Tibial artery (tissue), 4 donors: Measurements from ENCODE around the gene ACY1.

Experiments
- DNase-seq, 2 donors: peaks; one replicate each; pipeline ENCODE4 v3.0.0-alpha.2; 2019
- H3K27ac ChIP-seq, 2 donors: fragments of 200-600 bp; sonication (generic) in 1 of 2; 1 replicate in 1 of 2; 2 replicates in 1 of 2; pipeline ENCODE4 v1.5.1; 2018 to 2019; ENCODE audit warnings: mild to moderate bottlenecking in 1 of 2
- H3K27me3 ChIP-seq, 2 donors: fragments of 200-600 bp; sonication (generic) in 1 of 2; one replicate each; pipeline versions ENCODE4 v1.5.1 to v1.6.0; 2016 to 2019
- H3K36me3 ChIP-seq, 3 donors: fragments of 200-600 bp; sonication (generic) in 2 of 3; one replicate each; pipeline ENCODE4 v1.5.1; 2016 to 2019; ENCODE audit warnings: mild to moderate bottlenecking in 2 of 3
- H3K4me1 ChIP-seq, 4 donors: fragments of 200-600 bp; sonication (generic) in 2 of 4; 1 replicate in 3 of 4; 2 replicates in 1 of 4; pipeline ENCODE4 v1.5.1; 2016 to 2019
- H3K4me3 ChIP-seq, 2 donors: fragments of 200-600 bp; sonication (generic) in 1 of 2; 1 replicate in 1 of 2; 2 replicates in 1 of 2; pipeline ENCODE4 v1.5.1; 2018 to 2019; ENCODE audit warnings: mild to moderate bottlenecking in 2 of 2
- H3K9me3 ChIP-seq, 3 donors: fragments of 200-600 bp; sonication (generic) in 1 of 3; one replicate each; pipeline ENCODE4 v1.5.1; 2016 to 2019
- CTCF ChIP-seq, 2 experiments: fragments of 200-600 bp in 1 of 2; fragments of 450-650 bp in 1 of 2; IDR thresholded peaks; one replicate each; pipeline ENCODE4 v1.5.1; 2017 to 2019; ENCODE audit warnings: antibody characterized with exemption in 2 of 2, mild to moderate bottlenecking in 1 of 2, moderate library complexity in 1 of 2
- intact Hi-C: fragments of 100-400 bp; cut with DNase I; formaldehyde crosslinking; loops from one replicate; pipeline ENCODE4 v1.15.0; 2023; ENCODE audit warnings: low total_unique reads

ACY1 gene

DNA sequence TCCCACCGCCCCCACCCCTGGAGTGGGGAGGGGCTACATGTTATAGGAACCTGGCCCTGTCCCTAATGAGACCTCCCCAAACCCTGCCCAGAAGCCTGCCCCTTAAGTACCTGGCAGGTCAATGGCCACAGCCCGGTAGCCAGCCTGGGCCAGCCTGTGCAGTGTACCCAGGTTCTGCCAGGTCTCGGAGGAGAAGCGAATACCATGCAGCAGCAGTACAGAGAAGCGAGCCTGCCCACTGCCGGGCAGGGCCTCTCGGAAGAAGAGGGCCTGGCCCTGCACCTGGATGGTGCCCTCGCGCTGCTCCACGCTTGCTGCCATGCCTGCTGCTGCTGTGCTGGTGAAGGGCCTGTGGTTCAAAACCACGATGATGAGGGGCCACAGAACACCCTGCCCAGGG lies 12.0 kb upstream of the ACY1 start:
- peaks cover 0 to 46% (median 36%) of the 10 kb centered on the region in 4 donors for H3K4me1 ChIP-seq
- H3K27me3 ChIP-seq: no peaks in the 10 kb centered on the region
- H3K27ac ChIP-seq: no peak overlapping the region
- H3K9me3 ChIP-seq: no peaks in the 10 kb centered on the region
- DNase-seq: no peak
- TF ChIP-seq CTCF (IDR thresholded peaks at IDR 0.05): no peak
- intact Hi-C loops: loop anchor here (10.0 kb wide), 1 partner anchor 1627 kb away; the partner anchor contains the start of genes RASSF1 and ZMYND10
- no peak overlapping the region for H3K4me3 ChIP-seq
- H3K36me3 ChIP-seq: no peaks in the 10 kb centered on the region

DNA sequence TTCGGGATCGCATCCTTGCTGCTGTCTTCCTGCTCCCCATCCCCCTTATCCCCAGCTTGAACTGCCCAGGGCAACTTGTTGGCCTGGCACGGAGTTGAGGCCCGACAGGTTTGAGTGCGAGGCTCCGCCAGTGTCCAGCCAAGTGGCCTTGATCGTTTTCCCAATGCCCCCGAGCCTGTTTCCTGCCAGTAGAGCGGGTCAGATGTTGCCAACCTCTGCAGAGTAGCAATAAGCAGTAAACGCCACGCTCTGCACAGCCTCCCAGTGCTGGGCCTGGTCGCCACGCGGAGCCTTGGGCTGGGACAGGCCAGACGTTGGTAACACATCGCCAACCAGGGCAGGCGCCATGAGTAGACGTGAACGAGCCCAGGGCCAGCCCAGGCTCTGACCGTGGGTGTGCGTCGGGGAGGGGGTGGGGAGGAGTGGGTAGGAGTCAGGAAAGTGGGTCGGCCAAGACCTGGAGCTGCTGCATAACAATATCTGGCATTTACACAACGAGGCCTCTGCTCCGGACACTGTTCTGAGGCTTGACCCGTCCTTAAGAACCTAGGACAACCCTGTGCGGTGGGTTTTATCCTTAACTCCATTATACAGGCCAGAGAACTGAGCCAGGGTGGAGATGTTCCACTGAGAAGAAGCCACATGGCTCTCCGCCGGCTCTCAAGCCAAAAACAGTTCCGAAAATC lies 8.9 kb upstream of the ACY1 start:
- peak overlapping the region; percentile 70 to 84 for H3K4me3 ChIP-seq
- intact Hi-C loops: loop anchor here (10.0 kb wide), 1 partner anchor 1630 kb away; the partner anchor contains the start of genes RASSF1 and ZMYND10
- H3K9me3 ChIP-seq: no peaks in the 10 kb centered on the region
- H3K27ac ChIP-seq: peak overlapping the region; percentile 95 to 97
- TF ChIP-seq CTCF (IDR thresholded peaks at IDR 0.05): peak in 1 of 2 experiments; percentile 3
- H3K27me3 ChIP-seq: no peaks in the 10 kb centered on the region
- peak in 1 of 2 donors; percentile 39 for DNase-seq
- no peaks in the 10 kb centered on the region for H3K36me3 ChIP-seq
- H3K4me1 ChIP-seq: peaks cover 0 to 39% (median 22%) of the 10 kb centered on the region in 4 donors

GRCh38 chr3:51974963-51975851 lies 8.1 kb upstream of the ACY1 start, which contains the start of gene ABHD14A:
TSS of gene ABHD14A (plus strand) at chr3:51975064. CDS start at chr3:51975136, 72 bp downstream.
- intact Hi-C loops: loop anchor here (10.0 kb wide), 1 partner anchor 1630 kb away; the partner anchor contains the start of genes RASSF1 and ZMYND10
- peaks cover 0 to 39% (median 22%) of the 10 kb centered on the region in 4 donors for H3K4me1 ChIP-seq

GRCh38 chr3:51975852-51976549 lies 7.3 kb upstream of the ACY1 start:
- Histone ChIP-seq H3K4me1 (peaks cover 0 to 35% (median 22%) of the 10 kb centered on the region in 4 donors), H3K36me3 (no peaks in the 10 kb centered on the region), H3K4me3 (peak overlapping the region; percentile 70 to 84), H3K27me3 (no peaks in the 10 kb centered on the region), H3K9me3 (no peaks in the 10 kb centered on the region), H3K27ac (peak overlapping the region; percentile 95 to 97)
- peak; percentile 81 to 90 for DNase-seq
- intact Hi-C loops: loop anchor here (10.0 kb wide), 1 partner anchor 1631 kb away; the partner anchor contains the start of genes RASSF1 and ZMYND10
- TF ChIP-seq CTCF (IDR thresholded peaks at IDR 0.05): no peak

More at GRCh38 chr3:51974963-51975851, 8.1 kb upstream of the ACY1 start, which contains the start of gene ABHD14A:
- H3K4me3 ChIP-seq: peak within 1 kb of the TSS; percentile 70 to 84
- peak within 1 kb of the TSS; percentile 95 to 97 for H3K27ac ChIP-seq
- H3K36me3 ChIP-seq: no peaks in the 10 kb centered on the region
- no peaks in the 10 kb centered on the region for H3K27me3 ChIP-seq
- no peak for TF ChIP-seq CTCF (IDR thresholded peaks at IDR 0.05)
- DNase-seq: peak; percentile 56 to 86
- H3K9me3 ChIP-seq: no peaks in the 10 kb centered on the region
